Liver (tissue), 9 donors: ENCODE data around the gene IFT25. TPM values are rescaled to one million over a fixed set of nuclear protein-coding genes. Genes with fewer than 3 reads are reported as not detected.

Experiments
- DNase-seq: peaks from one replicate; pipeline ENCODE4 v3.0.0-alpha.2; 2017; ENCODE audit warnings: low spot score
- H3K27ac ChIP-seq, 2 donors: one replicate each; pipeline ENCODE4 v1.7.0; 2013; ENCODE audit warnings: inconsistent platforms in 2 of 2, low read length in 2 of 2, control low read depth in 1 of 2, low read depth in 1 of 2, mild to moderate bottlenecking in 1 of 2
- H3K27me3 ChIP-seq, 4 donors: one replicate each; pipeline versions ENCODE4 v1.6.1 to v1.7.0; 2013; ENCODE audit warnings: low read length in 3 of 4, inconsistent platforms in 1 of 4, mild to moderate bottlenecking in 1 of 4, moderate library complexity in 1 of 4; ENCODE audit not compliant: control insufficient read depth in 4 of 4, insufficient read depth in 4 of 4
- H3K36me3 ChIP-seq, 4 donors: one replicate each; pipeline versions ENCODE4 v1.6.1 to v1.7.0; 2013; ENCODE audit warnings: low read length in 3 of 4, mild to moderate bottlenecking in 3 of 4, low read depth in 1 of 4, moderate library complexity in 1 of 4; ENCODE audit not compliant: control insufficient read depth in 4 of 4, insufficient read depth in 3 of 4
- H3K4me1 ChIP-seq, 4 donors: one replicate each; pipeline versions ENCODE4 v1.6.1 to v1.7.0; 2013; ENCODE audit warnings: low read length in 3 of 4, mild to moderate bottlenecking in 3 of 4, moderate library complexity in 1 of 4; ENCODE audit not compliant: control insufficient read depth in 4 of 4, insufficient read depth in 4 of 4
- H3K4me3 ChIP-seq, 3 donors: one replicate each; pipeline versions ENCODE4 v1.6.1 to v1.7.0; 2013; ENCODE audit warnings: low read length in 3 of 3, control low read depth in 1 of 3, low read depth in 1 of 3, mild to moderate bottlenecking in 1 of 3
- H3K9ac ChIP-seq, 2 donors: one replicate each; pipeline ENCODE4 v1.7.0; 2013; ENCODE audit warnings: low read length in 2 of 2, mild to moderate bottlenecking in 2 of 2, moderate library complexity in 2 of 2, control low read depth in 1 of 2, low read depth in 1 of 2
- H3K9me3 ChIP-seq, 4 donors: one replicate each; pipeline versions ENCODE4 v1.6.1 to v1.7.0; 2013; ENCODE audit warnings: low read length in 3 of 4; ENCODE audit not compliant: control insufficient read depth in 4 of 4
- EGR1 ChIP-seq, 2 donors: IDR thresholded peaks; 2 replicates each; pipeline ENCODE4 v1.6.1; 2016 to 2018; ENCODE audit warnings: antibody characterized with exemption in 2 of 2, low read depth in 2 of 2
- FOXA1 ChIP-seq: IDR thresholded peaks from 2 replicates; pipeline ENCODE4 v1.6.1; 2016; ENCODE audit warnings: antibody characterized with exemption
- FOXA2 ChIP-seq: IDR thresholded peaks from 2 replicates; pipeline ENCODE4 v1.6.1; 2016; ENCODE audit warnings: antibody characterized with exemption
- GABPA ChIP-seq, 2 donors: IDR thresholded peaks in 1 of 2; conservative IDR thresholded peaks in 1 of 2; 2 replicates each; pipeline ENCODE4 v1.6.1; 2016; ENCODE audit warnings: antibody characterized with exemption in 2 of 2, mild to moderate bottlenecking in 1 of 2, moderate library complexity in 1 of 2
- HNF4A ChIP-seq, 2 donors: conservative IDR thresholded peaks; 2 replicates each; pipeline ENCODE4 v1.6.1; 2016; ENCODE audit warnings: antibody characterized with exemption in 2 of 2, mild to moderate bottlenecking in 2 of 2
- JUND ChIP-seq, 2 donors: IDR thresholded peaks; 2 replicates each; pipeline ENCODE4 v1.6.1; 2016; ENCODE audit warnings: antibody characterized with exemption in 2 of 2
- NR2F2 ChIP-seq: IDR thresholded peaks from 2 replicates; pipeline ENCODE4 v1.6.1; 2016; ENCODE audit warnings: antibody characterized with exemption
- RAD21 ChIP-seq, 2 donors: IDR thresholded peaks; 2 replicates each; pipeline ENCODE4 v1.6.1; 2016; ENCODE audit warnings: antibody characterized with exemption in 2 of 2, mild to moderate bottlenecking in 2 of 2
- RXRA ChIP-seq, 2 donors: IDR thresholded peaks; 2 replicates each; pipeline ENCODE4 v1.6.1; 2017 to 2018; ENCODE audit warnings: antibody characterized with exemption in 2 of 2, mild to moderate bottlenecking in 1 of 2
- SP1 ChIP-seq: IDR thresholded peaks from 2 replicates; pipeline ENCODE4 v1.6.1; 2018; ENCODE audit warnings: antibody characterized with exemption, mild to moderate bottlenecking
- TAF1 ChIP-seq: conservative IDR thresholded peaks from 2 replicates; pipeline ENCODE4 v1.6.1; 2016; ENCODE audit warnings: antibody characterized with exemption, mild to moderate bottlenecking
- YY1 ChIP-seq: IDR thresholded peaks from 2 replicates; pipeline ENCODE4 v1.6.1; 2016; ENCODE audit warnings: antibody characterized with exemption, mild to moderate bottlenecking
- WGBS: extraction: QIAGEN DNeasy Blood & Tissue Kit; methylation state at CpG from one replicate; pipeline ENCODE4 v1.1.7; 2013; 5-methylcytosine and 5-hydroxymethylcytosine counted together
- polyA plus RNA-seq, 2 donors: library from polyadenylated mRNA; stranded (reverse) in 1 of 2; unstranded in 1 of 2; fragments of 200-250 nt in 1 of 2; fragments of >200 nt in 1 of 2; fragmentation: Nextera tagmentation in 1 of 2; extraction: Ambion mirVana in 1 of 2; gene quantifications; one replicate each; pipeline versions ENCODE4 v1.2.1 to v1.2.3, GENCODE V29; 2013 to 2015
- total RNA-seq, 2 donors: library from RNA; depleted of rRNA; stranded (reverse); fragments of >200 nt; gene quantifications; one replicate each; pipeline ENCODE4 v1.2.3, GENCODE V29; 2014
- TF ChIP-seq, protein P1 (sequence below): IDR thresholded peaks from 2 replicates; pipeline ENCODE4 v1.6.1; 2016; ENCODE audit warnings: antibody characterized with exemption
- TF ChIP-seq, protein P2 (sequence below): fragments of 150-350 bp; IDR thresholded peaks from 2 replicates; pipeline ENCODE4 v1.5.1; 2017; ENCODE audit warnings: improper control_type of control experiment, low read depth, low read length; ENCODE audit not compliant: missing input control
- TF ChIP-seq, protein P3 (sequence below): IDR thresholded peaks from 2 replicates; pipeline ENCODE4 v1.6.1; 2016; ENCODE audit warnings: antibody characterized with exemption, mild to moderate bottlenecking
- TF ChIP-seq, protein P4 (sequence below): IDR thresholded peaks from 2 replicates; pipeline ENCODE4 v1.6.1; 2016; ENCODE audit warnings: antibody characterized with exemption
- donor health status: healthy.
- donor health status: healthy.
- donor health status: healthy.
- donor health status: healthy.
- donor health status: healthy.

IFT25 gene
- total and polyA plus RNA-seq, 4 donors: 8.6 to 37.4 (median 15.6) TPM

DNA sequence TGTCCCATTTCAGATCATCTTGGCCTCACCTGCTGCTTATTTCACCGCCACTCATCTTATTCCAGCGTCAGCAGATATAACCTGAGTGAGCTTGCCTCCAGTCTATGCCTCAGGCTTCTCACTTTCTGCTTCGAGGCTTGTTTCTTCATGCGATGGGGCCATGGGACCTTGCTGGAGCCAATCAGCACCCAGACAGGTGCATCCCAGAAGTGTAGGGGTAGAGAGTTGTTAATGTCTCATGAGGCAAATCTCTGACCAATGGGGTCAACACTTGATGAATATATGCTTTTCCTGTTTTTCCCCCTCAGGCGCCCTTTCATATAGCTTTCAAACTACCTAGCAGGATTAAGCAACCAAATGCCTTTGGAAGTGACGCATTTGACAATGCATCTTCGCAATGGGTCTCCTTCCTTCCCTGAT, 55.0 kb downstream of the IFT25 start:
- Histone ChIP-seq H3K9me3 (no peaks in the 10 kb centered on the region), H3K4me1 (peaks cover 2 to 29% (median 22%) of the 10 kb centered on the region in 4 donors), H3K27ac (peak overlapping the region; percentile 85 to 90), H3K9ac (no peak overlapping the region), H3K4me3 (peak overlapping the region in 1 of 3 donors; percentile 82), H3K36me3 (peaks cover 0 to 7% (median 2%) of the 10 kb centered on the region in 4 donors), H3K27me3 (no peaks in the 10 kb centered on the region)
- TF ChIP-seq, protein P1, sequence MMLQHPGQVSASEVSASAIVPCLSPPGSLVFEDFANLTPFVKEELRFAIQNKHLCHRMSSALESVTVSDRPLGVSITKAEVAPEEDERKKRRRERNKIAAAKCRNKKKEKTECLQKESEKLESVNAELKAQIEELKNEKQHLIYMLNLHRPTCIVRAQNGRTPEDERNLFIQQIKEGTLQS: no peak
- TF ChIP-seq FOXA1: no peak
- no peak for TF ChIP-seq RXRA (IDR thresholded peaks at IDR 0.05)
- TF ChIP-seq NR2F2: no peak
- TF ChIP-seq EGR1 (IDR thresholded peaks at IDR 0.05; ENCODE audit: low read depth in 2 of 2): no peak
- TF ChIP-seq JUND (IDR thresholded peaks at IDR 0.05): no peak
- TF ChIP-seq HNF4A (conservative IDR thresholded peaks at IDR 0.05): no peak
- TF ChIP-seq YY1: no peak
- TF ChIP-seq SP1: no peak
- TF ChIP-seq, protein P2, sequence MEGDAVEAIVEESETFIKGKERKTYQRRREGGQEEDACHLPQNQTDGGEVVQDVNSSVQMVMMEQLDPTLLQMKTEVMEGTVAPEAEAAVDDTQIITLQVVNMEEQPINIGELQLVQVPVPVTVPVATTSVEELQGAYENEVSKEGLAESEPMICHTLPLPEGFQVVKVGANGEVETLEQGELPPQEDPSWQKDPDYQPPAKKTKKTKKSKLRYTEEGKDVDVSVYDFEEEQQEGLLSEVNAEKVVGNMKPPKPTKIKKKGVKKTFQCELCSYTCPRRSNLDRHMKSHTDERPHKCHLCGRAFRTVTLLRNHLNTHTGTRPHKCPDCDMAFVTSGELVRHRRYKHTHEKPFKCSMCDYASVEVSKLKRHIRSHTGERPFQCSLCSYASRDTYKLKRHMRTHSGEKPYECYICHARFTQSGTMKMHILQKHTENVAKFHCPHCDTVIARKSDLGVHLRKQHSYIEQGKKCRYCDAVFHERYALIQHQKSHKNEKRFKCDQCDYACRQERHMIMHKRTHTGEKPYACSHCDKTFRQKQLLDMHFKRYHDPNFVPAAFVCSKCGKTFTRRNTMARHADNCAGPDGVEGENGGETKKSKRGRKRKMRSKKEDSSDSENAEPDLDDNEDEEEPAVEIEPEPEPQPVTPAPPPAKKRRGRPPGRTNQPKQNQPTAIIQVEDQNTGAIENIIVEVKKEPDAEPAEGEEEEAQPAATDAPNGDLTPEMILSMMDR: no peak
- TF ChIP-seq, protein P3, sequence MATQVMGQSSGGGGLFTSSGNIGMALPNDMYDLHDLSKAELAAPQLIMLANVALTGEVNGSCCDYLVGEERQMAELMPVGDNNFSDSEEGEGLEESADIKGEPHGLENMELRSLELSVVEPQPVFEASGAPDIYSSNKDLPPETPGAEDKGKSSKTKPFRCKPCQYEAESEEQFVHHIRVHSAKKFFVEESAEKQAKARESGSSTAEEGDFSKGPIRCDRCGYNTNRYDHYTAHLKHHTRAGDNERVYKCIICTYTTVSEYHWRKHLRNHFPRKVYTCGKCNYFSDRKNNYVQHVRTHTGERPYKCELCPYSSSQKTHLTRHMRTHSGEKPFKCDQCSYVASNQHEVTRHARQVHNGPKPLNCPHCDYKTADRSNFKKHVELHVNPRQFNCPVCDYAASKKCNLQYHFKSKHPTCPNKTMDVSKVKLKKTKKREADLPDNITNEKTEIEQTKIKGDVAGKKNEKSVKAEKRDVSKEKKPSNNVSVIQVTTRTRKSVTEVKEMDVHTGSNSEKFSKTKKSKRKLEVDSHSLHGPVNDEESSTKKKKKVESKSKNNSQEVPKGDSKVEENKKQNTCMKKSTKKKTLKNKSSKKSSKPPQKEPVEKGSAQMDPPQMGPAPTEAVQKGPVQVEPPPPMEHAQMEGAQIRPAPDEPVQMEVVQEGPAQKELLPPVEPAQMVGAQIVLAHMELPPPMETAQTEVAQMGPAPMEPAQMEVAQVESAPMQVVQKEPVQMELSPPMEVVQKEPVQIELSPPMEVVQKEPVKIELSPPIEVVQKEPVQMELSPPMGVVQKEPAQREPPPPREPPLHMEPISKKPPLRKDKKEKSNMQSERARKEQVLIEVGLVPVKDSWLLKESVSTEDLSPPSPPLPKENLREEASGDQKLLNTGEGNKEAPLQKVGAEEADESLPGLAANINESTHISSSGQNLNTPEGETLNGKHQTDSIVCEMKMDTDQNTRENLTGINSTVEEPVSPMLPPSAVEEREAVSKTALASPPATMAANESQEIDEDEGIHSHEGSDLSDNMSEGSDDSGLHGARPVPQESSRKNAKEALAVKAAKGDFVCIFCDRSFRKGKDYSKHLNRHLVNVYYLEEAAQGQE: no peak
- no peak for TF ChIP-seq TAF1
- TF ChIP-seq, protein P4, sequence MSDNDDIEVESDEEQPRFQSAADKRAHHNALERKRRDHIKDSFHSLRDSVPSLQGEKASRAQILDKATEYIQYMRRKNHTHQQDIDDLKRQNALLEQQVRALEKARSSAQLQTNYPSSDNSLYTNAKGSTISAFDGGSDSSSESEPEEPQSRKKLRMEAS: no peak
- TF ChIP-seq GABPA (IDR thresholded peaks at IDR 0.05 in 1 of 2, conservative IDR thresholded peaks at IDR 0.05 in 1 of 2): no peak
- 87% methylated on average over 7 of the region's 7 CpGs for WGBS
- DNase-seq: no peak

DNA sequence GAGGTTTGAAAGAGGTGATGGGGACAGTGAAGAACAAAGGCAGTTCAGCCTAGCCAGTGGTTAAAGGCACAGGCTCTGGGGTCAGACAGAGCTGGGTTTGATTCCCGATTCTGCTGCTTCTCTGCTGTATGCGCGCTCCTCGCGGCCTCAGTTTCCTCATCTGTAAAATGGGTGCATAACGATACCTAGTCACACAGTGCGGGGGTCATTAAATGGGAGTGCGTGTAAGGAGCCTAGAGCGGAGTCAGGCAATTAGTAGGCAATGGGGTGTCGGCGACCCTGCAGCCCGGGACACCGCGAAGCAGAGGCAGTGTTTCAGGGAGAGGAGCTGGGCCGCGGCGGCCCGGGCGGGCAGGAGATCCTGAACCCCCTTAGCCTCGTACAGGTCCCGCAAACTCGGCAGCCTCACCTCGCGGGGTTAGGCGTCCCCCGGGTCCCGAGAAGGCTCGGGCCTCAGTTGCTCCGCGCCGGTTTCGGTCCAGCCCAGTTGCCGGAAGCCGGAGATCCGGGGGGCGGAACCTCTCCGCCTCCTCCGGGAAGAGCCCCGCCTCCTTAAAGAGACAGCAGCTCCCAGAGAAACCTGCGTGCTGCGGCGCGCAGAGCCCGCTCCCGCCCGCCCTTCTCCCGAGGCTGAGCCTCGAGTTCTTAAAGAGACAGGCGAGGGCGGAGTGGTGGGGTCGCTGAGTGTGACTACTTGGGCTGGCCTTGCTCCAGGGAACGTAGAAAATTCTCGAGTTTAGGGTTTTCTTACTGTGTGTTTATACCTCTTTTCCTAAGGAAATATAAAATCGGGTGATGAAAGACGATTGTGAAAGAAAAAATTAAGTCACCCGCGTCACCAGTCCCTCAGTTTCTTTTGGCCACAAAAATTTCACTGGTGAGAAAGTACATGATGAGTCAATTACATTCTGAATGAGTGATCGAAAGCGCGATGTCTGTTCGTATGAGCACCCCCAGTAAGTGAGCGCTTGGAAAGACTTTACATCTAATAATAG, 55.9 kb downstream of the IFT25 start, which contains the start of gene YIPF1:
Gene YIPF1, minus strand, starts transcription at position 494 of the 995 bp plus-strand sequence. CDS start 860 bp downstream, outside the sequence.
- H3K4me3 ChIP-seq: peak within 1 kb of the TSS; percentile 82 to 100 (median 88)
- H3K9me3 ChIP-seq: no peaks in the 10 kb centered on the region
- DNase-seq: peak; percentile 87
- H3K4me1 ChIP-seq: peaks cover 2 to 36% (median 30%) of the 10 kb centered on the region in 4 donors
- 2% methylated on average over 62 of the region's 62 CpGs for WGBS
- peak within 1 kb of the TSS; percentile 77 to 82 for H3K9ac ChIP-seq
- no peaks in the 10 kb centered on the region for H3K27me3 ChIP-seq
- peak within 1 kb of the TSS; percentile 85 to 90 for H3K27ac ChIP-seq
- peaks cover 0 to 7% (median 2%) of the 10 kb centered on the region in 4 donors for H3K36me3 ChIP-seq
- TF ChIP-seq, protein P1: no peak
- TF ChIP-seq RAD21 (IDR thresholded peaks at IDR 0.05) (peak; percentile 44 to 52), EGR1 (IDR thresholded peaks at IDR 0.05; ENCODE audit: low read depth in 2 of 2) (peak in 1 of 2 donors; percentile 64), RXRA (IDR thresholded peaks at IDR 0.05) (peak; percentile 53 to 62), YY1 (peak; percentile 40), FOXA2 (no peak), SP1 (peak; percentile 68), FOXA1 (no peak)
- TF ChIP-seq, protein P2: peak; percentile 1
- TF ChIP-seq, protein P4: peak; percentile 99
- TF ChIP-seq, protein P3: peak; percentile 52
